PFSK-1 (cell line): ENCODE data around the gene HYI.

ENCODE experiments used
- FOXP2 ChIP-seq: optimal IDR thresholded peaks from 2 replicates; pipeline ENCODE3; 2011; ENCODE audit warnings: borderline replicate concordance, control low read depth, inconsistent platforms; ENCODE audit not compliant: insufficient read depth; ENCODE audit errors: extremely low read length, extremely low read depth
- POLR2AphosphoS5 ChIP-seq: IDR thresholded peaks from 2 replicates; pipeline ENCODE4 v1.6.1; 2012; ENCODE audit warnings: low read depth, mild to moderate bottlenecking, control low read depth, low read length, moderate library complexity
- REST ChIP-seq, 2 experiments: IDR thresholded peaks; 2 replicates each; pipeline versions ENCODE4 v1.6.1 to v1.8.0; 2011 to 2012; ENCODE audit warnings: low read depth in 2 of 2, low read length in 2 of 2, control low read depth in 1 of 2, inconsistent platforms in 1 of 2, mild to moderate bottlenecking in 1 of 2, moderate library complexity in 1 of 2; ENCODE audit not compliant: insufficient read depth in 1 of 2
- SIN3A ChIP-seq: IDR thresholded peaks from 2 replicates; pipeline ENCODE4 v1.6.1; 2012; ENCODE audit warnings: mild to moderate bottlenecking, low read length, moderate library complexity, borderline replicate concordance; ENCODE audit not compliant: insufficient read depth
- TAF1 ChIP-seq: IDR thresholded peaks from 2 replicates; pipeline ENCODE4 v1.6.1; 2012; ENCODE audit warnings: low read length, control low read depth, borderline replicate concordance; ENCODE audit not compliant: insufficient read depth

HYI gene

GRCh38 chr1:43477716-43478115 is 24.0 kb upstream of the HYI start:
- no peak for TF ChIP-seq SIN3A
- TF ChIP-seq TAF1: no peak
- TF ChIP-seq FOXP2: no peak
- TF ChIP-seq POLR2AphosphoS5: no peak
- no peak for TF ChIP-seq REST (IDR thresholded peaks at IDR 0.05; ENCODE audit: insufficient read depth in 1 of 2, low read depth in 2 of 2, low read length in 2 of 2)

GRCh38 chr1:43473463-43473862 is 19.7 kb upstream of the HYI start:
- no peak for TF ChIP-seq FOXP2
- no peak for TF ChIP-seq POLR2AphosphoS5
- no peak for TF ChIP-seq SIN3A
- no peak for TF ChIP-seq TAF1
- TF ChIP-seq REST (IDR thresholded peaks at IDR 0.05; ENCODE audit: insufficient read depth in 1 of 2, low read depth in 2 of 2, low read length in 2 of 2): no peak

GRCh38 chr1:43472087-43472462 is 18.3 kb upstream of the HYI start:
- TF ChIP-seq FOXP2 (no peak), SIN3A (no peak), POLR2AphosphoS5 (no peak), REST (IDR thresholded peaks at IDR 0.05; ENCODE audit: insufficient read depth in 1 of 2, low read depth in 2 of 2, low read length in 2 of 2) (no peak), TAF1 (no peak)

GRCh38 chr1:43469932-43470331 is 16.2 kb upstream of the HYI start:
- TF ChIP-seq REST (IDR thresholded peaks at IDR 0.05; ENCODE audit: insufficient read depth in 1 of 2, low read depth in 2 of 2, low read length in 2 of 2): no peak
- TF ChIP-seq POLR2AphosphoS5: no peak
- no peak for TF ChIP-seq FOXP2
- no peak for TF ChIP-seq TAF1
- TF ChIP-seq SIN3A: no peak

- TF ChIP-seq REST (IDR thresholded peaks at IDR 0.05; ENCODE audit: insufficient read depth in 1 of 2, low read depth in 2 of 2, low read length in 2 of 2): no peak
- TF ChIP-seq FOXP2: no peak
- no peak for TF ChIP-seq POLR2AphosphoS5
- no peak for TF ChIP-seq TAF1
- no peak for TF ChIP-seq SIN3A
Measured at GRCh38 chr1:43468414-43468813, 14.7 kb upstream of the HYI start.
